CD4-positive, CD25-positive, alpha-beta regulatory T cell (primary cell): ENCODE results near the gene NALCN. TPM values are rescaled to one million over a fixed set of nuclear protein-coding genes. Genes with fewer than 3 reads are reported as not detected.

Experiments
- ATAC-seq, 2 donors: fragments of 150-1000 bp; cut with Tn5 transposase; one replicate each; pipeline ENCODE4 v1.10.0; 2021; ENCODE audit warnings: low read depth in 2 of 2, moderate number of reproducible peaks in 2 of 2, moderate library complexity in 1 of 2
- DNase-seq, 3 donors: peaks; one replicate each; pipeline versions ENCODE4 v3.0.0 to v3.0.0-alpha.2; 2012 to 2022; ENCODE audit warnings: mixed read lengths in 1 of 3
- H3K27ac ChIP-seq: one replicate; pipeline ENCODE4 v1.7.0; 2013; ENCODE audit warnings: mild to moderate bottlenecking, low read length; ENCODE audit not compliant: insufficient read depth, poor library complexity, severe bottlenecking
- H3K27me3 ChIP-seq: one replicate; pipeline ENCODE4 v1.7.0; 2013; ENCODE audit warnings: low read length; ENCODE audit not compliant: control insufficient read depth, insufficient read depth
- H3K36me3 ChIP-seq: one replicate; pipeline ENCODE4 v1.7.0; 2013; ENCODE audit warnings: mild to moderate bottlenecking, low read length, moderate library complexity; ENCODE audit not compliant: control insufficient read depth, insufficient read depth
- H3K4me1 ChIP-seq: 2 replicates; pipeline ENCODE4 v1.7.0; 2013; ENCODE audit warnings: mild to moderate bottlenecking, low read length; ENCODE audit not compliant: insufficient read depth, control insufficient read depth, poor library complexity, severe bottlenecking
- H3K4me3 ChIP-seq: one replicate; pipeline ENCODE4 v1.7.0; 2013; ENCODE audit warnings: low read depth, mild to moderate bottlenecking, low read length, moderate library complexity
- H3K9me3 ChIP-seq, 2 experiments: 1 replicate in 1 of 2; 2 replicates in 1 of 2; pipeline ENCODE4 v1.7.0; 2013; ENCODE audit warnings: low read length in 2 of 2, mild to moderate bottlenecking in 1 of 2, moderate library complexity in 1 of 2; ENCODE audit not compliant: control insufficient read depth in 2 of 2
- H3K27ac Mint-ChIP-seq, 3 donors: one replicate each; pipeline ENCODE4 v1.8.0; 2020 to 2022; ENCODE audit warnings: mild to moderate bottlenecking in 3 of 3, mixed read lengths in 3 of 3, moderate library complexity in 2 of 3
- H3K27me3 Mint-ChIP-seq: one replicate; pipeline ENCODE4 v1.8.0; 2022; ENCODE audit warnings: mild to moderate bottlenecking, mixed read lengths
- H3K36me3 Mint-ChIP-seq: one replicate; pipeline ENCODE4 v1.8.0; 2020; ENCODE audit warnings: mixed read lengths
- H3K4me1 Mint-ChIP-seq, 4 donors: one replicate each; pipeline ENCODE4 v1.8.0; 2020 to 2022; ENCODE audit warnings: mixed read lengths in 4 of 4, mild to moderate bottlenecking in 1 of 4
- H3K4me3 Mint-ChIP-seq, 4 donors: one replicate each; pipeline ENCODE4 v1.8.0; 2020 to 2022; ENCODE audit warnings: mild to moderate bottlenecking in 4 of 4, mixed read lengths in 4 of 4, moderate library complexity in 3 of 4
- H3K9me3 Mint-ChIP-seq, 7 donors: one replicate each; pipeline ENCODE4 v1.8.0; 2020 to 2022; ENCODE audit warnings: mixed read lengths in 7 of 7, mild to moderate bottlenecking in 3 of 7, moderate library complexity in 2 of 7
- polyA plus RNA-seq, 4 donors: library from polyadenylated mRNA; unstranded; fragments of 300-500 nt; fragmentation: Illumina TruSeq; gene quantifications; one replicate each; pipeline ENCODE4 v1.2.3, GENCODE V29; 2021
- total RNA-seq: library from RNA; stranded (reverse); gene quantifications from one replicate; pipeline ENCODE4 v1.2.3, GENCODE V29; 2022

The NALCN gene
- total and polyA plus RNA-seq, 5 donors from 2014 or later: not detected

- H3K27ac ChIP-seq: no peak overlapping the region
- no peaks in the 10 kb centered on the region for H3K27me3 ChIP-seq
- Mint-ChIP-seq H3K4me3 (no peak overlapping the region), H3K9me3 (peaks cover 0 to 2% (median 0%) of the 10 kb centered on the region in 7 donors), H3K4me1 (no peaks in the 10 kb centered on the region), H3K27ac (no peak overlapping the region), H3K27me3 (peaks cover 15% of the 10 kb centered on the region), H3K36me3 (no peaks in the 10 kb centered on the region)
- ATAC-seq: no peak
- no peaks in the 10 kb centered on the region for H3K9me3 ChIP-seq
- H3K4me3 ChIP-seq: no peak overlapping the region
- no peaks in the 10 kb centered on the region for H3K36me3 ChIP-seq
- no peaks in the 10 kb centered on the region for H3K4me1 ChIP-seq
- no peak for DNase-seq
These were observed 390.4 kb downstream of the NALCN start for GRCh38 chr13:101025925-101026324.

GRCh38 chr13:101025519-101025918, 390.8 kb downstream of the NALCN start:
- no peaks in the 10 kb centered on the region for H3K4me1 Mint-ChIP-seq
- Histone ChIP-seq H3K9me3 (no peaks in the 10 kb centered on the region), H3K36me3 (no peaks in the 10 kb centered on the region), H3K4me1 (no peaks in the 10 kb centered on the region), H3K27me3 (no peaks in the 10 kb centered on the region), H3K4me3 (no peak overlapping the region), H3K27ac (no peak overlapping the region)
- DNase-seq: no peak
- no peaks in the 10 kb centered on the region for H3K36me3 Mint-ChIP-seq
- no peaks in the 10 kb centered on the region for H3K9me3 Mint-ChIP-seq
- no peak overlapping the region for H3K4me3 Mint-ChIP-seq
- peaks cover 15% of the 10 kb centered on the region for H3K27me3 Mint-ChIP-seq
- ATAC-seq: no peak
- H3K27ac Mint-ChIP-seq: no peak overlapping the region

GRCh38 chr13:101019126-101019525, 397.2 kb downstream of the NALCN start:
- H3K4me3 Mint-ChIP-seq: no peak overlapping the region
- H3K27me3 ChIP-seq: no peaks in the 10 kb centered on the region
- H3K9me3 Mint-ChIP-seq: peaks cover 0 to 1% (median 0%) of the 10 kb centered on the region in 7 donors
- no peaks in the 10 kb centered on the region for H3K9me3 ChIP-seq
- H3K27ac ChIP-seq: no peak overlapping the region
- H3K36me3 Mint-ChIP-seq: no peaks in the 10 kb centered on the region
- no peak overlapping the region for H3K4me3 ChIP-seq
- H3K27me3 Mint-ChIP-seq: peaks cover 4% of the 10 kb centered on the region
- H3K4me1 Mint-ChIP-seq: no peaks in the 10 kb centered on the region
- H3K4me1 ChIP-seq: no peaks in the 10 kb centered on the region
- no peak for DNase-seq
- ATAC-seq: no peak
- no peaks in the 10 kb centered on the region for H3K36me3 ChIP-seq
- H3K27ac Mint-ChIP-seq: no peak overlapping the region

GRCh38 chr13:101018720-101019119, 397.6 kb downstream of the NALCN start:
- ATAC-seq (no peak), DNase-seq (no peak)
- Histone ChIP-seq H3K27me3 (no peaks in the 10 kb centered on the region), H3K9me3 (no peaks in the 10 kb centered on the region), H3K4me1 (no peaks in the 10 kb centered on the region), H3K36me3 (no peaks in the 10 kb centered on the region), H3K27ac (no peak overlapping the region), H3K4me3 (no peak overlapping the region)
- Mint-ChIP-seq H3K27ac (no peak overlapping the region), H3K36me3 (no peaks in the 10 kb centered on the region), H3K9me3 (peaks cover 0 to 1% (median 0%) of the 10 kb centered on the region in 7 donors), H3K4me1 (no peaks in the 10 kb centered on the region), H3K27me3 (peaks cover 4% of the 10 kb centered on the region), H3K4me3 (no peak overlapping the region)

- DNase-seq (no peak), ATAC-seq (no peak)
- Mint-ChIP-seq H3K4me3 (no peak overlapping the region), H3K27me3 (peaks cover 4% of the 10 kb centered on the region), H3K4me1 (no peaks in the 10 kb centered on the region), H3K36me3 (no peaks in the 10 kb centered on the region), H3K9me3 (peaks cover 0 to 1% (median 0%) of the 10 kb centered on the region in 7 donors), H3K27ac (no peak overlapping the region)
- H3K27ac ChIP-seq: no peak overlapping the region
- H3K4me1 ChIP-seq: no peaks in the 10 kb centered on the region
- H3K27me3 ChIP-seq: no peaks in the 10 kb centered on the region
- no peaks in the 10 kb centered on the region for H3K36me3 ChIP-seq
- H3K9me3 ChIP-seq: no peaks in the 10 kb centered on the region
- H3K4me3 ChIP-seq: no peak overlapping the region
These were observed 399.0 kb downstream of the NALCN start for GRCh38 chr13:101017123-101017872.

GRCh38 chr13:101016475-101016874, 399.8 kb downstream of the NALCN start:
- no peak overlapping the region for H3K4me3 Mint-ChIP-seq

GRCh38 chr13:101013245-101013644, 403.1 kb downstream of the NALCN start:
- Mint-ChIP-seq H3K27me3 (no peaks in the 10 kb centered on the region), H3K4me3 (no peak overlapping the region), H3K36me3 (no peaks in the 10 kb centered on the region), H3K9me3 (peaks cover 0 to 1% (median 0%) of the 10 kb centered on the region in 7 donors), H3K4me1 (no peaks in the 10 kb centered on the region), H3K27ac (no peak overlapping the region)
- Histone ChIP-seq H3K36me3 (no peaks in the 10 kb centered on the region), H3K27ac (no peak overlapping the region), H3K4me1 (no peaks in the 10 kb centered on the region), H3K9me3 (no peaks in the 10 kb centered on the region), H3K4me3 (no peak overlapping the region), H3K27me3 (no peaks in the 10 kb centered on the region)
- ATAC-seq (no peak), DNase-seq (no peak)

More at GRCh38 chr13:101016475-101016874, 399.8 kb downstream of the NALCN start:
- Histone ChIP-seq H3K27me3 (no peaks in the 10 kb centered on the region), H3K36me3 (no peaks in the 10 kb centered on the region), H3K27ac (no peak overlapping the region), H3K4me3 (no peak overlapping the region), H3K9me3 (no peaks in the 10 kb centered on the region), H3K4me1 (no peaks in the 10 kb centered on the region)
- Mint-ChIP-seq H3K9me3 (peaks cover 0 to 1% (median 0%) of the 10 kb centered on the region in 7 donors), H3K27me3 (peaks cover under 1% of the 10 kb centered on the region), H3K36me3 (no peaks in the 10 kb centered on the region), H3K27ac (no peak overlapping the region), H3K4me1 (no peaks in the 10 kb centered on the region)
- ATAC-seq (no peak), DNase-seq (no peak)

- no peaks in the 10 kb centered on the region for H3K9me3 Mint-ChIP-seq
- Histone ChIP-seq H3K4me3 (no peak overlapping the region), H3K4me1 (no peaks in the 10 kb centered on the region), H3K36me3 (no peaks in the 10 kb centered on the region), H3K27ac (no peak overlapping the region), H3K27me3 (no peaks in the 10 kb centered on the region), H3K9me3 (no peaks in the 10 kb centered on the region)
- H3K4me1 Mint-ChIP-seq: no peaks in the 10 kb centered on the region
- H3K4me3 Mint-ChIP-seq: no peak overlapping the region
- no peak for DNase-seq
- ATAC-seq: no peak
- H3K36me3 Mint-ChIP-seq: no peaks in the 10 kb centered on the region
- H3K27me3 Mint-ChIP-seq: no peaks in the 10 kb centered on the region
- no peak overlapping the region for H3K27ac Mint-ChIP-seq
These were observed 406.2 kb downstream of the NALCN start for GRCh38 chr13:101010100-101010499.
